ENCODE measurements around the gene PCNX2.
A peak's percentile ranks its signal among the peaks of the same experiment; 100 is the strongest.
"Not testable (repeated sequence)": the region's sequence is repeated elsewhere in the genome, so short reads cannot be mapped to it uniquely, and the experiment has no call there.

Gene PCNX2

GRCh38 chr1:233157245-233157644, 138.3 kb downstream of the PCNX2 start:
- DNase-seq (ENCODE audit: low spot score), result no peak

DNA sequence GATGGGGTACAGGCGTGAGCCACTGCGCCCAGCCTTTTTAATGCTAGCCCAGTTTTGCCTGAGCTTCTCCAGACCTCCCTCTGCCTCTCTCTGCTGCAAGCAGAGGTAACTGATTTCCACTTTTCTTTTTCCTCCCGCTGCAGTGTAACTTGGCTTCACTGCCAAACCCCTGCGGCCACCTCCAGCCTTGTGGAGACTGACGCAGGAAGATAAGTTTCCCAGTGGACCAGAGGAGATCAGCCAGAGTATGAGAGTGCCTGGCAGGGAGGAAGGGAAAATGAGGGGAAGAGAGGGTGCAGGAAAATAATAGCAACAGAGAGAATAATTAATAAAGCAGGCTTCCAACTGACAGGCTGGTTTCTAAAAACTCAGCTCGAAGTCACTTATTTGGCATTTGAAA, 143.7 kb downstream of the PCNX2 start:
- DNase-seq (ENCODE audit: low spot score), result no peak

DNA sequence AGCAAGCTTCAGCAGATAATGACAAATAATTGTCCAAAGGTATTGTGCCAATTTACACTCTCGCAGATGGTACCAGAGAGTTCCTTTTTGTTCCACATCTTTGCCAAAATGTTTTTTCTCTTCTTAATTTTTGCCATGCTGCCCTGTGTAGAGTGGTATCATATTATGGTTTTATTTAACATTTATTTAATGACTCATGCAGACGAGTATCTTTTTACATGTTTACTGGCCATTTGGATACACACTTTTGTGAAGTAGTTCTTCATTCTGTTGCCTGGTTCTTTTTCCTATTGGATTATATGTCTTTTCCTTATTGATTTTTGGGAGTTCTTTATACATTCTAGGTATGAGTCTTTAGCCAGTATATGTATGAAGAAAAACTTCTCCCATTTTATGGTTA, 151.1 kb downstream of the PCNX2 start:
- DNase-seq (ENCODE audit: low spot score), result no peak

GRCh38 chr1:233143241-233143640, 152.3 kb downstream of the PCNX2 start:
- no peak for DNase-seq (ENCODE audit: low spot score)

DNA sequence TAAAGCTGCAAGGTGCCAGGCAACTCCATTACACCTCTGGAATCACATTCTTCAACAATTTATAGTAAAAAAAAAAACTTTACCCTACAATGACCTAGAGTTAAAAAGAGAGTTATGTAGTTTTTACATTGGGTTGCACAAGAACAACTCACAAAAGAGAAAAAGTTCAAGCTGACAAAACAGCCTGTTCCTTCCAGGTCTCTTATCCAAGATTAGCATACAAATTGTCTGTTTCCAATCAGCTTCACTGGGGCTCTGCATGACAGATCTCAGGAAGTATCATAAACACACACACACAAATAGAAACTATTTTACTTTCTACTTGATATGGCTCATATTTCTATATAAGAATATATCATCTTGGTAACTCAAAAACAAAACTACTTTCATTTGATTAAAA, 154.6 kb downstream of the PCNX2 start:
- no peak for DNase-seq (ENCODE audit: low spot score)

DNA sequence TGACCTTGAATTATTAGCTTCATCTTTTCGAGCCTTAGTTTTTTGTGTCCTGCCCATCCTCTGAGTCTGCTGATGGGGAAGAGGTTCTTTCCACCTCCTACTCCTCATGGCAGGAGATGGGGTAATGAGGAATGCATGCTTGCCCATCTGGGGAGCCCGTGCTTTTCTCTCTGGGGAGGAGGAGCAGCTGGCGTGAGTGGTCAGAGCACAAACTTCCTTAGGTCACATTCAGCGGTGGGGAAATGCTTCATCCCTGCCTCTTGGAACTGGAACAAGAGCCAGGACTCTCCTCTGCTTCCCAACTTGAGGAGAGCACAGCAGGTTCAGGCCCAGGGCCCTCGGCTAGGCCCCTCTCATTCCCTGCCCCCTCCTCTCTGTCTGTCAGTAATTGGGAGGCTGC, 155.0 kb downstream of the PCNX2 start:
- DNase-seq (ENCODE audit: low spot score), result no peak

DNA sequence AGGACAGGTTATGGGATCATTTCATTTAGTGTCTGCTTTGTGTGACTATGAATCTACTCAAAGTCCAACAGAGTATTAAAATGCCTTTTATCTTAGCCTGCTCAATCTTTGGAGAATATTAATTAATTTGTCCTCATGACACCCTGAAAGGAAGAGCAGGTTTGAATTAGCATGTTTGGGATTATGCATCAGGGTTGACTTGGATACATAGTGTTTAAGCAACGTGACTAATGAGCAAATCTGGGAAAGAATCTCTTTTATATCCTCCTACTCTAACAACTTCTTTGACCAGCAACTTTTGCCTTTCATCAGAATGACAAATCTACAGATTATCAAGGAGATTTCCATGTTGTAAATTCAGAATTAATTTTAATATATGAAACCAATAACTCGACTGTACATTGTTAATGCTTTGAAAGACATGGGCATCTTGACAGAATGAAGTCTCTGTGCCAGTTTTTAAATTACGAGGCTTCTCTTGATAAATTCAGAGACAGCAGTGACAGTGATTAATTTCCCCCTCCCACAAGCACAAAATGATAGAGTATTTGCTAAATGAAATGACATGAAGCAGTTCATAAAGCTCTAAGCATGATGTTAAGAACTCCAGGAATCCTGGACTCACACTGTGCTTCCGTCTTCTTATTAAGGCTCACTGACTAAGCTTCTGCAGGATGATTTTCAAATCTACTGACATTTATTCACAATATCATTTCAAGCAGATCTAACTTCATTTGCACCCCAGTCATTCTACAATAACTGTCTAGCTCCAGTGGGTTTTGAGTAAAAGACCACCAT, 156.5 kb downstream of the PCNX2 start:
- no peak for DNase-seq (ENCODE audit: low spot score)

DNA sequence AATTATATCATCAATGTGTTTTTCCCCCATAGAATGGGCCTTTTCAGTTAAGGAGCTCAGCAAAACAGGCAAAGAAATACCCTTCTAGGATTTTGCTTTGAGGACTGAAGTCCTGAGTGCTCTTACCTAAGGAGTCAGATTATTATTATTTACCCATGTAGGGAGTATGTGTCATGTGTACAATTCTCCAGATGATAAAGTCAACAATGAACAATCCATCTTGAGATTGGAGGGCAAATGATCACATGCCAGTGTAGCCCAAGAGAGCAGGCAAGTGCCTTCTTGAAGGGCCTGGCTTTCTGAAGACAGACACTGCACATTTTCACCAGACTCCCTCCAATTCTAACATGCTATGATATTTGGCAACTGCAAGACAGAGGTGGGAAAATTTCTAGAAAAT, 159.7 kb downstream of the PCNX2 start:
- DNase-seq (ENCODE audit: low spot score), result no peak

GRCh38 chr1:233132445-233132844, 163.1 kb downstream of the PCNX2 start:
- no peak for DNase-seq (ENCODE audit: low spot score)

DNA sequence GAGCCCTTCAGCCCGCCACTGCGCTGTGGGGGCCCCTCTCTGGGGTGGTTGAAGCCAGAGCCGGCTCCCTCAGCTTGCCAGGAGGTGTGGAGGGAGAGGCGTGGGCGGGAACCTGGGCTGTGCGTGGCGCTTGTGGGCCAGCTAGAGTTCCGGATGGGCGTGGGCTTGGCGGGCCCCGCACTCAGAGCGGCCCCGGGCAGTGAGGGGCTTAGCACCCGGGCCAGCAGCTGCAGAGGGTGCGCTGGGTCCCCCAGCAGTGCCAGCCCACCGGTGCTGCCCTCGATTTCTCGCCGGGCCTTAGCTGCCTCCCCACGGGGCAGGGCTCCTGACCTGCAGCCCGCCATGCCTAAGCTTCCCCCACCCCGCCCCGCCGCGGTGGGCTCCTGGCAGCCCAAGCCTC, 166.5 kb downstream of the PCNX2 start:
- not testable (repeated sequence) for DNase-seq (ENCODE audit: low spot score)

DNA sequence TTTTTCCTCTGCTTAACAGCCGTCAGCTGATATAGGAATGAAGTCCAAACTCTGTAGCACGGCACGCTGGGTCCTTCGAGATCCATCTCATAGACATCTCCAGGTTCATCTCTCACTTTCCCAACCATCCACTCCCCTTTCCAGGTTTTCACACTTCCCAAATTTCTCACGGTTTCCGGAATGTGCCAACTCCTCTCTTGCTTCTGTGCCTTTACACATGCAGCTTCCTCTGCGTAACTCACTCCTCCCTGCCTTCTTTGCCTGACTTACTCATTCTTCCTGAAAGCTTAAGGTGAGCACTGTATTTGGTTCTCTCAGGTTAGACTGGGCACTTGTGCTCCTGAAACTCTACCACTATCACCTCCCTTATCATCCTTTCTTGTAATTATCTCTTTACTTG, 168.4 kb downstream of the PCNX2 start:
- DNase-seq (ENCODE audit: low spot score), result no peak

- no peak for DNase-seq (ENCODE audit: low spot score)
Observed at GRCh38 chr1:233122779-233123178, 172.7 kb downstream of the PCNX2 start.

- no peak for DNase-seq (ENCODE audit: low spot score)
Observed at GRCh38 chr1:233121947-233122559, 173.5 kb downstream of the PCNX2 start.

DNA sequence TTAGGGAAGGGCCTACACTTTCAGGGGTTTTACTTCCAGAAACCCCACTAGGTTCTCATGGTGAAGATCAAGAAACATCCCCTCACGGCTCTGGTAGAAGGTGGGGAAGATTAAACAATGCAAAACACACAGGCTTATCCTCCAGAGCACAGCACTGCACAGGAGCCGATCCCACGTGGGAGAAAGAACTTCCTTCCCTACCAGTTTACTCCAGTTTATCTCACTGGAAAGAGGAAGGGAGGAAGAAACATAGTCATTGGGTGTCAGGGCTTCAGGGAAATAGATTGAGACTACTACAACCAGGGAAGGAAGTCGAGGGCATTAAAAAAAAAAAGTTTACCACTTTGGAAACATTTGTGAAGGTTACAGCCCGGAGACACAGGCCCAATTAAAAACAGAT, 180.7 kb downstream of the PCNX2 start:
- DNase-seq (ENCODE audit: low spot score), result no peak

DNA sequence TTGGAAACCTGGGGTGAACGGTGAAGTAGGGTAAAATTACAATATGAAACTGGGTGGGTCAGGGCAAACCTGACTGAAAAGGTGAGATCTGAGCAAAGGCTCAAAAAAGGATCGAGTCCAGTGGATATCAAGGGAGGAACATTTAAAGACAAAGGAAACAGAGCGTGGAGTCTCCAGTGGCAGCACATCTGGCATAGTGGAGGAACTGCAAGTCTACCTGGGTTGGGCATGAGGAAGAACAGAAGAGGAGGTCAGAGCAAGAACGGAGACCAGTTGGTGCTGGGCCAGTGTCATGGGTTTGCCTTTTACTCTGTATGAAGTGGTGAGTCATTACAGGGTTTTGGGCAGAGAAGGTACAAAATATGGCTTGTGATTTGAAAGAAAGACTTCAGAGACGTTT, 181.4 kb downstream of the PCNX2 start:
- DNase-seq (ENCODE audit: low spot score), result no peak

DNA sequence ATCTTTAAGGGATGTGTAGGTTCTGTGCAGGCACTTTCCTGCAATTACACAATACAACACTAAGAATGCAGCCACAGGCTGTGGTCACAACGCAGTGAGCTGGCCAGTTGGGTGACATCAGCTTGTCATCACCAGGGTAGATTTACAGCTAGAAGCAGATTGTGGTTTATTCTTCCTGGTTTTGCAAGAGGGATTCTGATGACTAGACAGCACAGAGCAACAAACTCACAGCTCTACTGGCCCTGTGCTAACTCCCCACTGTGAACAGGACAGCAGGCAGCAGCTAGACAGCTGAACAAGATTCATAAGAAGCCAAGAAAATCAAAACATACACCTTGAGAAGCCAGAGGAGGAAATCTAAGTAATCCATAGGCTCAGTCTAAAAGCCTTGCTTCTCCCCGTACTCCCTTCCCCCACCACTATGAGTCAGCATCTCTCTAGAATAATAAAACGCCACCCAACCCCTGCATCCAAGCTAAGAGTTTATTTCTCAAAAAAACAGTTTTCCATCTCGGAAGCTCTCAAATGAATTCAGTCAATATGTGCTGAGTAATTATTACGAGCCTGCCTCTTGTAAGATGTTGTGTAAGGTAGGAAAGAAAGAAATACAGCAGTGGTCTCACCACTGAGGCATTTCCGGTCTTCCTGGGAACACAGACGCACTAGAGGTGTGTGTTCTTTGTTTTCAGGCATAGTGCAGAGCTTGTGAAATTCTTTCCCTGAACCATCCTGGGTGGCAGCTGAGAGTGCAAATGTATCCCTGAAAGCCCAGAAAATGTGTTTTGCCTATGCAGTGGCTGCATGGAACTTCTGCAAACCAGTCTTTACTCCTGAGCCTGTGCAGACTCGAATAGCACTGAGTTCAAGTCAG, 182.3 kb downstream of the PCNX2 start:
- DNase-seq (ENCODE audit: low spot score), result peak; percentile 86

GRCh38 chr1:233112186-233113008, 183.1 kb downstream of the PCNX2 start:
- no peak for DNase-seq (ENCODE audit: low spot score)

DNA sequence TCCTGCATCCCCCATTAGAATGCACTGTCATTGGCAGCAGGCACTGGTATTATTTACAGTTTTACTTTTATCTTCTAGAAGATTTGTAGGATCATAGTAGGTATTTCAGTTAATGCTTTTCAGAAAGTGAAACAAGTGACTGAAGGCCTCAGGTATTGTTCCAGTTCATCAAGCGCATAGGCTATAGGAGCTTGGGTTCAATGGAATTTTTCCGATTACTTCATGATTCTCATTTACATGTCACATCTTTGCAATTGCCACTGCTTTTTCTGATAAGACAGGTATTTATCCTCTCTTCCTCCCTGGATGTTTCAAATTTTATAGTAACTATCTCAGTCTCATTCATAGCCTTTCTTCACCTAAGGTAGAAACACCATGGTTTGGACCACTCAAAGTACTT, 183.8 kb downstream of the PCNX2 start:
- no peak for DNase-seq (ENCODE audit: low spot score)

DNA sequence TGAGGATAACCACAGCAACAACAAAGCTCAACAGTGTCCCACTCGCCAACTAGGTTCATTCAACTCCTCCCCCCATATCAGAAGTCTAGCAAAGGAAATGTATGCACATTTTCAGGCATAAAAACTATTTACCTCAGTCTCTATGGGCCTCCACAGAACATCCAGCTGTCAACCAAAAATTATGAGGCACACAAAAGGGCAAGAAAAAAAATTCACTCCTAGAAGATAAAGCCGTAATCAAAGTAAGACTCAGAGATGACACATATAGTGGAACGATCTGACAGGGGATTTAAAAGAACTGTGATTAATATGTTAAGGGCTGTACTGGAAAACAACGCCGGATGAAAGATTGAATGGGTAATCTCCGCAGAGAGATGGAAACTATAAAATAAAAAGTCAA, 186.4 kb downstream of the PCNX2 start:
- no peak for DNase-seq (ENCODE audit: low spot score)

- DNase-seq (ENCODE audit: low spot score), result not testable (repeated sequence)
Observed at GRCh38 chr1:233107716-233108130, 187.8 kb downstream of the PCNX2 start.

DNA sequence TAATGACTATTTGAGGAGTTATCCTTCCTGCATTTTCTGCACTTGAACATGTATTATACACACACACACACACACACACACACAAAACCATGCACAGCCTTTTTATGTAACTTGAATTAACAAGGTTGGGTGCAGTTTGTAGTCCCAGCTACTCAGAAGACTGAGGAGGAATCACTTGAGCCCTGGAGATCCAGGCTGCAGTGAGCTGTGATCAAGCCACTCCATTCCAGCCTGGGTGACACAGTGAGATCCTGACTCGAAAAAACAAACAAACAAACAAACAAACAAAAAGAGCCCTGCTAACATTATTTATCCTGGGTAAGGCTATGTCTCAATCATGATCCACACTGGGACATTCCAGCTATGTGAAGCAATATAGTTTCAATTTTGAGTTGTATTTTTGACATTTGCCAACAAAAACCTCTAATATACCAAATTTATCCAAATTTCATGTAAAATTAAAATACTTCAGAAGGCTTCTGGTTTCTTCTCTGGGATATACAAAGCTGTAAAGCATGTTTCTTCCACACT, 188.3 kb downstream of the PCNX2 start:
- DNase-seq (ENCODE audit: low spot score), result no peak

GRCh38 chr1:233105225-233105624, 190.3 kb downstream of the PCNX2 start:
- peak; percentile 53 for DNase-seq (ENCODE audit: low spot score)
